HEK293T (cell line): ENCODE measurements around the gene NPLOC4.

Source experiments
- ARNT ChIP-seq: fragments of 450-650 bp; IDR thresholded peaks from 2 replicates; pipeline ENCODE4 v1.6.1; 2017; ENCODE audit warnings: mild to moderate bottlenecking
- FOXA1 ChIP-seq: fragments of 450-650 bp; IDR thresholded peaks from 2 replicates; pipeline ENCODE4 v1.6.1; 2016; ENCODE audit warnings: mild to moderate bottlenecking
- FOXM1 ChIP-seq: fragments of 450-650 bp; IDR thresholded peaks from 2 replicates; pipeline ENCODE4 v1.6.1; 2017; ENCODE audit warnings: mild to moderate bottlenecking, borderline replicate concordance
- LEF1 ChIP-seq: fragments of 450-650 bp; IDR thresholded peaks from 2 replicates; pipeline ENCODE4 v1.6.1; 2017; ENCODE audit warnings: mild to moderate bottlenecking, borderline replicate concordance
- NFRKB ChIP-seq: fragments of 450-650 bp; IDR thresholded peaks from 2 replicates; pipeline ENCODE4 v1.6.1; 2016; ENCODE audit warnings: mild to moderate bottlenecking, moderate library complexity
- SUZ12 ChIP-seq: fragments of 450-650 bp; IDR thresholded peaks from 2 replicates; pipeline ENCODE4 v1.6.1; 2016; ENCODE audit warnings: mild to moderate bottlenecking

GRCh38 chr17:81535480-81536298 is 101.2 kb downstream of the NPLOC4 start:
- TF ChIP-seq FOXM1 (no peak), FOXA1 (no peak), SUZ12 (no peak), NFRKB (no peak), LEF1 (no peak), ARNT (no peak)
